K562 (cell line): ENCODE data around the gene MATCAP1. TPM values are rescaled to one million over a fixed set of nuclear protein-coding genes. Genes with fewer than 3 reads are reported as not detected.

Experiments used
- ARHGAP35 ChIP-seq: fragments of 450-650 bp; IDR thresholded peaks from 2 replicates; pipeline ENCODE4 v1.6.1; 2018; ENCODE audit not compliant: partially characterized antibody
- CBFA2T2 ChIP-seq: fragments of 450-650 bp; conservative IDR thresholded peaks from 2 replicates; pipeline ENCODE4 v1.6.1; 2017; ENCODE audit warnings: mild to moderate bottlenecking
- CREB3 ChIP-seq: fragments of 450-650 bp; conservative IDR thresholded peaks from 2 replicates; pipeline ENCODE4 v1.6.1; 2016; ENCODE audit warnings: missing genetic modification characterization, low read depth, mild to moderate bottlenecking, missing compliant biosample characterization, moderate library complexity
- DPF2 ChIP-seq: fragments of 450-650 bp; IDR thresholded peaks from 2 replicates; pipeline ENCODE4 v1.6.1; 2016
- FOSL1 ChIP-seq: fragments of 200-800 bp; sonication (Bioruptor generic); conservative IDR thresholded peaks from 2 replicates; pipeline ENCODE4 v1.6.1; 2016; ENCODE audit warnings: missing genetic modification characterization, missing compliant biosample characterization
- FOXP4 ChIP-seq: sonication (generic); formaldehyde crosslinking; IDR thresholded peaks from 2 replicates; pipeline ENCODE4 v1.8.0; 2022; ENCODE audit warnings: mild to moderate bottlenecking, missing genetic modification reagents, borderline replicate concordance
- GTF2E2 ChIP-seq: fragments of 200-800 bp; sonication (Bioruptor generic); IDR thresholded peaks from 2 replicates; pipeline ENCODE4 v1.6.1; 2016; ENCODE audit warnings: missing genetic modification characterization, missing compliant biosample characterization
- HOXB6 ChIP-seq: fragments of 250-450 bp; sonication (Bioruptor Pico); IDR thresholded peaks from 2 replicates; pipeline ENCODE4 v1.5.1; 2022; ENCODE audit warnings: mild to moderate bottlenecking, borderline replicate concordance
- RAD21 ChIP-seq, 2 experiments: fragments of 250-450 bp in 1 of 2; fragments of 450-650 bp in 1 of 2; sonication (Bioruptor Pico) in 1 of 2; formaldehyde crosslinking in 1 of 2; IDR thresholded peaks in 1 of 2; conservative IDR thresholded peaks in 1 of 2; 2 replicates each; pipeline versions ENCODE4 v1.4.0 to v1.8.0; 2020 to 2022; ENCODE audit warnings: mild to moderate bottlenecking in 2 of 2, moderate library complexity in 1 of 2
- RNF219 ChIP-seq: fragments of 250-450 bp; sonication (Bioruptor Pico); IDR thresholded peaks from 2 replicates; pipeline ENCODE4 v1.5.0; 2022; ENCODE audit warnings: mild to moderate bottlenecking
- SMARCA5 ChIP-seq: fragments of 450-650 bp; IDR thresholded peaks from 2 replicates; pipeline ENCODE4 v1.6.1; 2016
- THRB ChIP-seq: fragments of 450-650 bp; formaldehyde crosslinking; conservative IDR thresholded peaks from 2 replicates; pipeline ENCODE4 v1.4.0; 2022; ENCODE audit warnings: mild to moderate bottlenecking, missing genetic modification characterization
- TRIM24 ChIP-seq, 2 experiments: fragments of 450-650 bp; IDR thresholded peaks; 2 replicates each; pipeline ENCODE4 v1.6.1; 2016
- VEZF1 ChIP-seq: fragments of 200-800 bp; sonication (Bioruptor generic); IDR thresholded peaks from 2 replicates; pipeline ENCODE4 v1.6.1; 2017; ENCODE audit warnings: missing genetic modification characterization, missing compliant biosample characterization
- ZEB2 ChIP-seq: fragments of 450-650 bp; IDR thresholded peaks from 2 replicates; pipeline ENCODE4 v1.6.1; 2016
- ZFP30 ChIP-seq: fragments of 250-450 bp; sonication (Bioruptor Pico); IDR thresholded peaks from 2 replicates; pipeline ENCODE4 v1.8.0; 2022; ENCODE audit warnings: moderate library complexity, mild to moderate bottlenecking, inconsistent platforms, borderline replicate concordance
- ZKSCAN3 ChIP-seq: fragments of 250-450 bp; sonication (Bioruptor Pico); IDR thresholded peaks from 2 replicates; pipeline ENCODE4 v1.4.0; 2020
- ZNF134 ChIP-seq: fragments of 250-450 bp; sonication (Bioruptor Pico); conservative IDR thresholded peaks from 2 replicates; pipeline ENCODE4 v1.4.0; 2020
- ZNF175 ChIP-seq: fragments of 200-800 bp; sonication (Bioruptor generic); IDR thresholded peaks from 2 replicates; pipeline ENCODE4 v1.6.1; 2016; ENCODE audit warnings: low read depth, mild to moderate bottlenecking, missing genetic modification characterization, missing compliant biosample characterization
- ZNF830 ChIP-seq: fragments of 250-450 bp; sonication (Bioruptor Pico); IDR thresholded peaks from 2 replicates; pipeline ENCODE4 v1.5.0; 2021; ENCODE audit warnings: mild to moderate bottlenecking
- polyA plus RNA-seq, 8 experiments: library from polyadenylated mRNA; depleted of rRNA in 4 of 8; stranded (reverse) in 5 of 8; unstranded in 3 of 8; fragments of >200 nt; fragmentation: Nextera tagmentation in 2 of 8; fragmentation: Illumina TruSeq in 1 of 8; extraction: Ambion mirVana in 2 of 8; extraction: Trizol in 1 of 8; gene quantifications; 2 replicates each; pipeline versions ENCODE4 v1.2.1 to v1.2.3, GENCODE V29; 2011 to 2014; ENCODE audit warnings: inconsistent platforms in 1 of 8, missing spikeins in 1 of 8
- total RNA-seq, 7 experiments: library from RNA; depleted of rRNA in 6 of 7; stranded (reverse); fragments of >200 nt in 6 of 7; fragmentation: Illumina TruSeq in 2 of 7; extraction: Trizol in 2 of 7; gene quantifications; 2 replicates each; pipeline versions ENCODE4 v1.2.1 to v1.2.3, GENCODE V29; 2011 to 2021; ENCODE audit warnings: low replicate concordance in 1 of 7

MATCAP1 gene
- total and polyA plus RNA-seq, 9 of the 15 experiments (the other 6 are each of a cell fraction or from before 2014, with no cell fraction given), result 3.4 to 20.5 (median 10.3) TPM

- TF ChIP-seq FOXP4 (CRISPR knock-in tag) (no peak), THRB (CRISPR knock-in tag) (no peak), ZNF830 (CRISPR knock-in tag) (no peak), RAD21 (CRISPR knock-in tag; conservative IDR thresholded peaks at IDR 0.05 in 1 of 2, IDR thresholded peaks at IDR 0.05 in 1 of 2) (no peak), FOSL1 (tag) (peak; percentile 82), VEZF1 (CRISPR knock-in tag) (no peak), HOXB6 (no peak), ZFP30 (CRISPR knock-in tag) (no peak), ZNF134 (CRISPR knock-in tag) (no peak), ZNF175 (no peak), DPF2 (peak; percentile 88), TRIM24 (IDR thresholded peaks at IDR 0.05) (peak in 1 of 2 experiments; percentile 23; a peak in 1 of 4 replicates), ZEB2 (no peak), CBFA2T2 (peak; percentile 75), GTF2E2 (tag) (no peak), RNF219 (CRISPR knock-in tag) (no peak), ZKSCAN3 (CRISPR knock-in tag) (no peak), ARHGAP35 (no peak), SMARCA5 (no peak), CREB3 (tag) (no peak)
Measured at GRCh38 chr16:67190448-67191399, 7.0 kb upstream of the MATCAP1 start (continued).
